SK-N-SH treated with all-trans-retinoic acid at 6 μM for 48 hours (cell line): ENCODE data around the gene RET.

Experiments used
- ATAC-seq: fragments of 200-7000 bp; cut with Tn5 transposase; 3 replicates; pipeline ENCODE4 v1.9.1; 2020; ENCODE audit warnings: mild to moderate bottlenecking, moderate library complexity
- ARNTL ChIP-seq: fragments of 450-650 bp; formaldehyde crosslinking; IDR thresholded peaks from 2 replicates; pipeline ENCODE4 v1.5.0; 2020; ENCODE audit warnings: low read depth, mild to moderate bottlenecking, moderate library complexity, borderline replicate concordance
- BACH2 ChIP-seq: fragments of 250-450 bp; sonication (Bioruptor Pico); IDR thresholded peaks from 2 replicates; pipeline ENCODE4 v1.9.0; 2021; ENCODE audit warnings: mild to moderate bottlenecking, borderline replicate concordance
- CSDC2 ChIP-seq: fragments of 250-450 bp; sonication (Bioruptor Pico); IDR thresholded peaks from 2 replicates; pipeline ENCODE4 v1.5.0; 2020; ENCODE audit warnings: mild to moderate bottlenecking, moderate library complexity
- ESRRG ChIP-seq: fragments of 250-450 bp; sonication (Bioruptor Pico); IDR thresholded peaks from 2 replicates; pipeline ENCODE4 v1.6.1; 2021; ENCODE audit warnings: mild to moderate bottlenecking
- ISL1 ChIP-seq: fragments of 250-450 bp; sonication (Bioruptor Pico); IDR thresholded peaks from 2 replicates; pipeline ENCODE4 v2.1.2; 2022; ENCODE audit warnings: mild to moderate bottlenecking, moderate library complexity
- OSR1 ChIP-seq: fragments of 250-450 bp; sonication (Bioruptor Pico); IDR thresholded peaks from 2 replicates; pipeline ENCODE4 v1.8.0; 2022; ENCODE audit warnings: moderate library complexity, mild to moderate bottlenecking, inconsistent platforms
- POU6F1 ChIP-seq: fragments of 250-450 bp; sonication (Bioruptor Pico); IDR thresholded peaks from 2 replicates; pipeline ENCODE4 v1.8.0; 2021; ENCODE audit warnings: low read depth, mild to moderate bottlenecking, moderate library complexity, borderline replicate concordance
- PPARA ChIP-seq: fragments of 250-450 bp; sonication (Bioruptor Pico); IDR thresholded peaks from 2 replicates; pipeline ENCODE4 v1.5.0; 2020; ENCODE audit warnings: mild to moderate bottlenecking, borderline replicate concordance
- RARB ChIP-seq: fragments of 250-450 bp; sonication (Bioruptor Pico); IDR thresholded peaks from 2 replicates; pipeline ENCODE4 v1.8.0; 2021; ENCODE audit warnings: mild to moderate bottlenecking, moderate library complexity
- SNAI2 ChIP-seq: fragments of 250-450 bp; sonication (Bioruptor Pico); IDR thresholded peaks from 2 replicates; pipeline ENCODE4 v1.5.0; 2020; ENCODE audit warnings: mild to moderate bottlenecking, moderate library complexity
- TCF4 ChIP-seq: fragments of 250-450 bp; sonication (Bioruptor Pico); IDR thresholded peaks from 2 replicates; pipeline ENCODE4 v1.8.0; 2021; ENCODE audit warnings: mild to moderate bottlenecking, moderate library complexity, borderline replicate concordance
- TOX ChIP-seq: fragments of 250-450 bp; sonication (Bioruptor Pico); IDR thresholded peaks from 2 replicates; pipeline ENCODE4 v1.8.0; 2021; ENCODE audit warnings: mild to moderate bottlenecking, moderate library complexity, borderline replicate concordance
- TSHZ2 ChIP-seq: fragments of 250-450 bp; sonication (Bioruptor Pico); IDR thresholded peaks from 2 replicates; pipeline ENCODE4 v1.5.0; 2020; ENCODE audit warnings: mild to moderate bottlenecking, moderate library complexity
- ZC3H10 ChIP-seq: fragments of 250-450 bp; sonication (Bioruptor Pico); IDR thresholded peaks from 2 replicates; pipeline ENCODE4 v1.5.1; 2021; ENCODE audit warnings: mild to moderate bottlenecking, moderate library complexity
- ZFP30 ChIP-seq: fragments of 450-650 bp; formaldehyde crosslinking; IDR thresholded peaks from 2 replicates; pipeline ENCODE4 v1.5.0; 2022; ENCODE audit warnings: mild to moderate bottlenecking, moderate library complexity
- ZNF565 ChIP-seq: fragments of 450-650 bp; formaldehyde crosslinking; conservative IDR thresholded peaks from 2 replicates; pipeline ENCODE4 v1.5.0; 2020; ENCODE audit warnings: low read depth, mild to moderate bottlenecking, moderate library complexity
- ZNF70 ChIP-seq: fragments of 450-650 bp; formaldehyde crosslinking; IDR thresholded peaks from 2 replicates; pipeline ENCODE4 v1.5.0; 2020; ENCODE audit warnings: mild to moderate bottlenecking, moderate library complexity
- ZNF8 ChIP-seq: fragments of 450-650 bp; formaldehyde crosslinking; IDR thresholded peaks from 2 replicates; pipeline ENCODE4 v1.5.0; 2020; ENCODE audit warnings: mild to moderate bottlenecking, moderate library complexity
- TF ChIP-seq, protein P1 (sequence below): fragments of 250-450 bp; sonication (Bioruptor Pico); IDR thresholded peaks from 2 replicates; pipeline ENCODE4 v1.8.0; 2020; ENCODE audit warnings: mild to moderate bottlenecking, moderate library complexity, borderline replicate concordance
- TF ChIP-seq, protein P2 (sequence below): fragments of 250-450 bp; sonication (Bioruptor Pico); IDR thresholded peaks from 2 replicates; pipeline ENCODE4 v1.5.1; 2021; ENCODE audit warnings: mild to moderate bottlenecking, moderate library complexity
- TF ChIP-seq, protein P3 (sequence below): fragments of 250-450 bp; sonication (Bioruptor Pico); IDR thresholded peaks from 2 replicates; pipeline ENCODE4 v1.5.1; 2020; ENCODE audit warnings: low read depth, mild to moderate bottlenecking, moderate library complexity

Gene RET

GRCh38 chr10:43155221-43155620 lies 78.4 kb downstream of the RET start:
- no peak for ATAC-seq
- TF ChIP-seq ZNF8 (CRISPR knock-in tag), result no peak
- TF ChIP-seq, all 23 proteins: peak for 0

DNA sequence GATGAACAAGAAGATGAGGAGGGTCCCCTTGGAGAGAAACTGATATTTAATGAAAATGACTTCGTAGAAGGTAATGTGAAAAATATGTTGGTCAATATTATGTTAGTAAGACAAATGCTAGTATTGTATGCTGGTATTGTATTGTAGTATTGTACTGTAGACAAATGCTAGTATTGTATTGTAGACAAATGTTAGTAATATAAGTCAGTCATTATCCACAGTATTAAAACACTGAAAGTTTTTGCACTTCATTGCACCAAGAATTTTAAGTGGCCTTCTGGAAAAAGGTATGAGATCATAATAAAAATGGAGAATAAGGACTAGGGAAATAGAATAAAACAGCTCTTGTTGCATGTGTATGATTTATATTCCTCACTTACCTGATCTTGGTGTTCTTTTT lies 78.9 kb downstream of the RET start:
- ATAC-seq, result no peak
- TF ChIP-seq ARNTL (CRISPR knock-in tag) (no peak), OSR1 (CRISPR knock-in tag) (no peak)

- no peak for ATAC-seq
- TF ChIP-seq ZNF565 (CRISPR knock-in tag) (no peak), BACH2 (CRISPR knock-in tag) (no peak), ISL1 (CRISPR knock-in tag) (no peak), TOX (CRISPR knock-in tag) (no peak), OSR1 (CRISPR knock-in tag) (no peak), ZNF70 (no peak), RARB (no peak), TCF4 (no peak), PPARA (CRISPR knock-in tag) (no peak), TSHZ2 (CRISPR knock-in tag) (no peak), ESRRG (no peak), ZC3H10 (CRISPR knock-in tag) (no peak)
- TF ChIP-seq, protein P1, sequence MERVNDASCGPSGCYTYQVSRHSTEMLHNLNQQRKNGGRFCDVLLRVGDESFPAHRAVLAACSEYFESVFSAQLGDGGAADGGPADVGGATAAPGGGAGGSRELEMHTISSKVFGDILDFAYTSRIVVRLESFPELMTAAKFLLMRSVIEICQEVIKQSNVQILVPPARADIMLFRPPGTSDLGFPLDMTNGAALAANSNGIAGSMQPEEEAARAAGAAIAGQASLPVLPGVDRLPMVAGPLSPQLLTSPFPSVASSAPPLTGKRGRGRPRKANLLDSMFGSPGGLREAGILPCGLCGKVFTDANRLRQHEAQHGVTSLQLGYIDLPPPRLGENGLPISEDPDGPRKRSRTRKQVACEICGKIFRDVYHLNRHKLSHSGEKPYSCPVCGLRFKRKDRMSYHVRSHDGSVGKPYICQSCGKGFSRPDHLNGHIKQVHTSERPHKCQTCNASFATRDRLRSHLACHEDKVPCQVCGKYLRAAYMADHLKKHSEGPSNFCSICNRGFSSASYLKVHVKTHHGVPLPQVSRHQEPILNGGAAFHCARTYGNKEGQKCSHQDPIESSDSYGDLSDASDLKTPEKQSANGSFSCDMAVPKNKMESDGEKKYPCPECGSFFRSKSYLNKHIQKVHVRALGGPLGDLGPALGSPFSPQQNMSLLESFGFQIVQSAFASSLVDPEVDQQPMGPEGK (CRISPR knock-in tag), result no peak
- TF ChIP-seq, protein P2, sequence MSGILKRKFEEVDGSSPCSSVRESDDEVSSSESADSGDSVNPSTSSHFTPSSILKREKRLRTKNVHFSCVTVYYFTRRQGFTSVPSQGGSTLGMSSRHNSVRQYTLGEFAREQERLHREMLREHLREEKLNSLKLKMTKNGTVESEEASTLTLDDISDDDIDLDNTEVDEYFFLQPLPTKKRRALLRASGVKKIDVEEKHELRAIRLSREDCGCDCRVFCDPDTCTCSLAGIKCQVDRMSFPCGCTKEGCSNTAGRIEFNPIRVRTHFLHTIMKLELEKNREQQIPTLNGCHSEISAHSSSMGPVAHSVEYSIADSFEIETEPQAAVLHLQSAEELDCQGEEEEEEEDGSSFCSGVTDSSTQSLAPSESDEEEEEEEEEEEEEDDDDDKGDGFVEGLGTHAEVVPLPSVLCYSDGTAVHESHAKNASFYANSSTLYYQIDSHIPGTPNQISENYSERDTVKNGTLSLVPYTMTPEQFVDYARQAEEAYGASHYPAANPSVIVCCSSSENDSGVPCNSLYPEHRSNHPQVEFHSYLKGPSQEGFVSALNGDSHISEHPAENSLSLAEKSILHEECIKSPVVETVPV (CRISPR knock-in tag), result no peak
- TF ChIP-seq, protein P3, sequence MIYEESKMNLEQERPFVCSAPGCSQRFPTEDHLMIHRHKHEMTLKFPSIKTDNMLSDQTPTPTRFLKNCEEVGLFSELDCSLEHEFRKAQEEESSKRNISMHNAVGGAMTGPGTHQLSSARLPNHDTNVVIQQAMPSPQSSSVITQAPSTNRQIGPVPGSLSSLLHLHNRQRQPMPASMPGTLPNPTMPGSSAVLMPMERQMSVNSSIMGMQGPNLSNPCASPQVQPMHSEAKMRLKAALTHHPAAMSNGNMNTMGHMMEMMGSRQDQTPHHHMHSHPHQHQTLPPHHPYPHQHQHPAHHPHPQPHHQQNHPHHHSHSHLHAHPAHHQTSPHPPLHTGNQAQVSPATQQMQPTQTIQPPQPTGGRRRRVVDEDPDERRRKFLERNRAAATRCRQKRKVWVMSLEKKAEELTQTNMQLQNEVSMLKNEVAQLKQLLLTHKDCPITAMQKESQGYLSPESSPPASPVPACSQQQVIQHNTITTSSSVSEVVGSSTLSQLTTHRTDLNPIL, result no peak
These were observed 79.9 kb downstream of the RET start for GRCh38 chr10:43156590-43157341.

GRCh38 chr10:43158636-43159035 lies 81.8 kb downstream of the RET start:
- ATAC-seq, result no peak
- TF ChIP-seq POU6F1 (CRISPR knock-in tag), result no peak
- no peak for TF ChIP-seq SNAI2 (CRISPR knock-in tag)
- TF ChIP-seq, protein P2 (CRISPR knock-in tag), result no peak
- TF ChIP-seq PPARA (CRISPR knock-in tag), result no peak
- TF ChIP-seq CSDC2, result no peak
- no peak for TF ChIP-seq ZFP30 (CRISPR knock-in tag)
- TF ChIP-seq ISL1 (CRISPR knock-in tag), result no peak
- no peak for TF ChIP-seq ZNF8 (CRISPR knock-in tag)
- TF ChIP-seq ESRRG, result no peak
- no peak for TF ChIP-seq TOX (CRISPR knock-in tag)
- TF ChIP-seq, protein P3, result no peak
- TF ChIP-seq, protein P1 (CRISPR knock-in tag), result no peak
- no peak for TF ChIP-seq TCF4
- TF ChIP-seq BACH2 (CRISPR knock-in tag), result no peak
- no peak for TF ChIP-seq RARB
